GM23338 (cell line): Measurements from ENCODE around the gene PHTF1. TPM values are rescaled to one million over a fixed set of nuclear protein-coding genes. Genes with fewer than 3 reads are reported as not detected.

Experiments
- ATAC-seq: fragments of 200-7000 bp; cut with Tn5 transposase; 3 replicates; pipeline ENCODE4 v1.9.1; 2020
- DNase-seq: peaks from one replicate; pipeline ENCODE4 v3.0.0-alpha.2; 2015; ENCODE audit warnings: low spot score
- H2AFZ ChIP-seq: fragments of 200-600 bp; sonication (generic); 2 replicates; pipeline ENCODE4 v1.8.0; 2016; ENCODE audit warnings: antibody characterized with exemption, mild to moderate bottlenecking, moderate library complexity
- H3F3A ChIP-seq: fragments of 200-600 bp; sonication (generic); replicated peaks from 2 replicates; pipeline ENCODE4 v1.8.0; 2017; ENCODE audit warnings: antibody characterized with exemption, mixed run types, low read depth
- H3K27ac ChIP-seq: fragments of 200-600 bp; sonication (generic); 2 replicates; pipeline ENCODE4 v1.6.1; 2016; ENCODE audit warnings: low read depth
- H3K27me3 ChIP-seq: fragments of 200-600 bp; sonication (generic); 2 replicates; pipeline ENCODE4 v1.8.0; 2016; ENCODE audit warnings: mild to moderate bottlenecking, mixed run types, moderate library complexity; ENCODE audit not compliant: insufficient read depth
- H3K36me3 ChIP-seq: fragments of 200-600 bp; sonication (generic); 2 replicates; pipeline ENCODE4 v1.8.0; 2016; ENCODE audit warnings: mild to moderate bottlenecking; ENCODE audit not compliant: insufficient read depth
- H3K4me1 ChIP-seq: fragments of 200-600 bp; sonication (generic); 2 replicates; pipeline ENCODE4 v1.8.0; 2016; ENCODE audit warnings: mild to moderate bottlenecking, moderate library complexity; ENCODE audit not compliant: insufficient read depth
- H3K4me2 ChIP-seq: fragments of 200-600 bp; sonication (generic); 2 replicates; pipeline ENCODE4 v1.7.1; 2017; ENCODE audit warnings: mixed run types
- H3K4me3 ChIP-seq: fragments of 200-600 bp; sonication (generic); 2 replicates; pipeline ENCODE4 v1.6.1; 2016; ENCODE audit warnings: mixed run types
- H3K79me2 ChIP-seq: fragments of 200-600 bp; sonication (generic); replicated peaks from 2 replicates; pipeline ENCODE4 v1.8.0; 2017; ENCODE audit warnings: mild to moderate bottlenecking; ENCODE audit not compliant: insufficient read depth
- H3K9me2 ChIP-seq: fragments of 200-600 bp; sonication (generic); 2 replicates; pipeline ENCODE4 v1.8.0; 2017; ENCODE audit not compliant: insufficient read depth
- H4K20me1 ChIP-seq: fragments of 200-600 bp; sonication (generic); replicated peaks from 2 replicates; pipeline ENCODE4 v1.8.0; 2017; ENCODE audit warnings: mild to moderate bottlenecking; ENCODE audit not compliant: insufficient read depth
- H3K27ac Mint-ChIP-seq: 2 replicates; pipeline ENCODE4 v1.8.0; 2020; ENCODE audit warnings: inconsistent platforms, mild to moderate bottlenecking, moderate library complexity, mixed read lengths
- H3K27me3 Mint-ChIP-seq: 3 replicates; pipeline ENCODE4 v1.8.0; 2022; ENCODE audit warnings: low read depth, mild to moderate bottlenecking, moderate library complexity, mixed read lengths, inconsistent platforms; ENCODE audit not compliant: insufficient read depth, poor library complexity
- H3K36me3 Mint-ChIP-seq: 3 replicates; pipeline ENCODE4 v1.8.0; 2021; ENCODE audit warnings: low read depth, mild to moderate bottlenecking, inconsistent platforms, moderate library complexity, mixed read lengths
- H3K4me1 Mint-ChIP-seq: 3 replicates; pipeline ENCODE4 v1.8.0; 2020; ENCODE audit warnings: mild to moderate bottlenecking, inconsistent platforms, mixed read lengths
- H3K4me3 Mint-ChIP-seq: 3 replicates; pipeline ENCODE4 v1.8.0; 2021; ENCODE audit warnings: moderate library complexity, mild to moderate bottlenecking, inconsistent platforms, mixed read lengths
- H3K9me3 Mint-ChIP-seq: 3 replicates; pipeline ENCODE4 v1.8.0; 2020; ENCODE audit warnings: moderate library complexity, mild to moderate bottlenecking, inconsistent platforms, mixed read lengths
- CREB1 ChIP-seq: fragments of 250-450 bp; sonication (Bioruptor Pico); IDR thresholded peaks from 2 replicates; pipeline ENCODE4 v1.5.0; 2020; ENCODE audit warnings: low read depth, mild to moderate bottlenecking, moderate library complexity
- EZH2 ChIP-seq: fragments of 200-600 bp; sonication (generic); IDR thresholded peaks from one replicate; pipeline ENCODE4 v1.8.0; 2017; ENCODE audit warnings: antibody characterized with exemption, mild to moderate bottlenecking, low read depth; ENCODE audit not compliant: unreplicated experiment
- EZH2phosphoT487 ChIP-seq: fragments of 200-600 bp; sonication (generic); IDR thresholded peaks from one replicate; pipeline ENCODE4 v1.8.1; 2018; ENCODE audit warnings: antibody characterized with exemption; ENCODE audit not compliant: unreplicated experiment
- JUNB ChIP-seq: IDR thresholded peaks from one replicate; pipeline ENCODE4 v1.6.1; 2016; ENCODE audit warnings: antibody characterized with exemption; ENCODE audit not compliant: unreplicated experiment
- NANOG ChIP-seq: IDR thresholded peaks from 2 replicates; pipeline ENCODE4 v1.6.1; 2016; ENCODE audit warnings: antibody characterized with exemption, borderline replicate concordance
- POLR2AphosphoS5 ChIP-seq: IDR thresholded peaks from 2 replicates; pipeline ENCODE4 v1.6.1; 2016; ENCODE audit warnings: antibody characterized with exemption, low read depth
- REST ChIP-seq: IDR thresholded peaks from one replicate; pipeline ENCODE4 v1.6.1; 2018; ENCODE audit warnings: antibody characterized with exemption; ENCODE audit not compliant: unreplicated experiment
- STAT1 ChIP-seq: IDR thresholded peaks from one replicate; pipeline ENCODE4 v1.6.1; 2016; ENCODE audit warnings: antibody characterized with exemption; ENCODE audit not compliant: unreplicated experiment
- ZNF114 ChIP-seq: fragments of 250-450 bp; sonication (Bioruptor Pico); IDR thresholded peaks from 2 replicates; pipeline ENCODE4 v1.5.0; 2020; ENCODE audit warnings: mild to moderate bottlenecking, moderate library complexity
- ZNF331 ChIP-seq: fragments of 250-450 bp; sonication (Bioruptor Pico); IDR thresholded peaks from 2 replicates; pipeline ENCODE4 v1.5.0; 2020; ENCODE audit warnings: low read depth, mild to moderate bottlenecking, moderate library complexity
- ZNF462 ChIP-seq: fragments of 250-450 bp; sonication (Bioruptor Pico); IDR thresholded peaks from 2 replicates; pipeline ENCODE4 v1.5.0; 2020; ENCODE audit warnings: mild to moderate bottlenecking, moderate library complexity
- polyA plus RNA-seq: library from polyadenylated mRNA; unstranded; fragments of >200 nt; fragmentation: Nextera tagmentation; extraction: Ambion mirVana; gene quantifications from 2 replicates; pipeline ENCODE4 v1.2.1, GENCODE V29; 2016
- total RNA-seq: library from RNA; depleted of rRNA; stranded (reverse); fragments of >200 nt; shearing (Covaris generic); gene quantifications from 2 replicates; pipeline ENCODE4 v1.2.3, GENCODE V29; 2014
- TF ChIP-seq, protein P1 (sequence below): IDR thresholded peaks from 2 replicates; pipeline ENCODE4 v1.6.1; 2016; ENCODE audit warnings: antibody characterized with exemption
- TF ChIP-seq, protein P2 (sequence below), 2 experiments: fragments of 200-600 bp in 1 of 2; sonication (generic) in 1 of 2; conservative IDR thresholded peaks; 2 replicates each; pipeline versions ENCODE4 v1.5.1 to v1.6.1; 2016 to 2017; ENCODE audit warnings: antibody characterized with exemption in 2 of 2, low read depth in 2 of 2, mild to moderate bottlenecking in 2 of 2, moderate library complexity in 1 of 2

Gene PHTF1
- total and polyA plus RNA-seq, 2 experiments from 2014 or later = 19.1 to 21.6 TPM

DNA sequence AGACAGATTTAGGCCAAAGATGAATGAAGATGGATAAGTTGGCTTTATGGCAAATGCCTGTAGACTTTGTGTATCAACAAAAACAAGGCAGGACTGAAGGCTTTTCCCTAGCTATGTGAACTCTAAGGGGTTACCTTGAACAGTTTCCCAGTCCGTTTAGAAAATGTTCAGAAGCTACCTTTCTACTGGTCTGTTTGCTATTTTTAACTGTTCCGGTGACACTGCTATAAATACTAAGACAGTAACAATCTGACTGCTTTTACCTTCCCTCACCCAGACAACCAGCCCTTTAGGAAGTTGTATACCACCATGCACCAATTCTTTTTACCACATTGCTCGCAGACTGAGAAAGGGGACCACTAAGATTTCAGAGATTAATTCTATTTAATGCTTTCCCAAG lies 102.2 kb downstream of the PHTF1 start:
- no peak overlapping the region for H3K4me2 ChIP-seq
- H3K4me3 ChIP-seq = no peak overlapping the region
- no peaks in the 10 kb centered on the region for H3K79me2 ChIP-seq
- H3K9me2 ChIP-seq = no peaks in the 10 kb centered on the region
- Mint-ChIP-seq H3K27ac (no peak overlapping the region), H3K36me3 (no peaks in the 10 kb centered on the region), H3K4me1 (no peaks in the 10 kb centered on the region), H3K4me3 (no peak overlapping the region), H3K9me3 (no peaks in the 10 kb centered on the region), H3K27me3 (no peaks in the 10 kb centered on the region)
- TF ChIP-seq ZNF114 (CRISPR knock-in tag) (no peak), REST (no peak), JUNB (no peak), STAT1 (no peak), EZH2phosphoT487 (no peak), EZH2 (no peak), ZNF331 (CRISPR knock-in tag) (no peak), POLR2AphosphoS5 (no peak), ZNF462 (CRISPR knock-in tag) (no peak), CREB1 (CRISPR knock-in tag) (no peak), NANOG (no peak)
- TF ChIP-seq, protein P1, sequence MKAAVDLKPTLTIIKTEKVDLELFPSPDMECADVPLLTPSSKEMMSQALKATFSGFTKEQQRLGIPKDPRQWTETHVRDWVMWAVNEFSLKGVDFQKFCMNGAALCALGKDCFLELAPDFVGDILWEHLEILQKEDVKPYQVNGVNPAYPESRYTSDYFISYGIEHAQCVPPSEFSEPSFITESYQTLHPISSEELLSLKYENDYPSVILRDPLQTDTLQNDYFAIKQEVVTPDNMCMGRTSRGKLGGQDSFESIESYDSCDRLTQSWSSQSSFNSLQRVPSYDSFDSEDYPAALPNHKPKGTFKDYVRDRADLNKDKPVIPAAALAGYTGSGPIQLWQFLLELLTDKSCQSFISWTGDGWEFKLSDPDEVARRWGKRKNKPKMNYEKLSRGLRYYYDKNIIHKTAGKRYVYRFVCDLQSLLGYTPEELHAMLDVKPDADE = no peak
- TF ChIP-seq, protein P2, sequence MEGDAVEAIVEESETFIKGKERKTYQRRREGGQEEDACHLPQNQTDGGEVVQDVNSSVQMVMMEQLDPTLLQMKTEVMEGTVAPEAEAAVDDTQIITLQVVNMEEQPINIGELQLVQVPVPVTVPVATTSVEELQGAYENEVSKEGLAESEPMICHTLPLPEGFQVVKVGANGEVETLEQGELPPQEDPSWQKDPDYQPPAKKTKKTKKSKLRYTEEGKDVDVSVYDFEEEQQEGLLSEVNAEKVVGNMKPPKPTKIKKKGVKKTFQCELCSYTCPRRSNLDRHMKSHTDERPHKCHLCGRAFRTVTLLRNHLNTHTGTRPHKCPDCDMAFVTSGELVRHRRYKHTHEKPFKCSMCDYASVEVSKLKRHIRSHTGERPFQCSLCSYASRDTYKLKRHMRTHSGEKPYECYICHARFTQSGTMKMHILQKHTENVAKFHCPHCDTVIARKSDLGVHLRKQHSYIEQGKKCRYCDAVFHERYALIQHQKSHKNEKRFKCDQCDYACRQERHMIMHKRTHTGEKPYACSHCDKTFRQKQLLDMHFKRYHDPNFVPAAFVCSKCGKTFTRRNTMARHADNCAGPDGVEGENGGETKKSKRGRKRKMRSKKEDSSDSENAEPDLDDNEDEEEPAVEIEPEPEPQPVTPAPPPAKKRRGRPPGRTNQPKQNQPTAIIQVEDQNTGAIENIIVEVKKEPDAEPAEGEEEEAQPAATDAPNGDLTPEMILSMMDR (conservative IDR thresholded peaks at IDR 0.05; ENCODE audit: low read depth in 2 of 2) = no peak
- H2AFZ ChIP-seq = no peak overlapping the region
- H3K27ac ChIP-seq = no peak overlapping the region
- H3F3A ChIP-seq = no peaks in the 10 kb centered on the region
- H4K20me1 ChIP-seq = no peaks in the 10 kb centered on the region
- no peaks in the 10 kb centered on the region for H3K4me1 ChIP-seq
- ATAC-seq (no peak), DNase-seq (no peak)
- H3K36me3 ChIP-seq = no peaks in the 10 kb centered on the region
- no peaks in the 10 kb centered on the region for H3K27me3 ChIP-seq
